Measurements from ENCODE around the gene PNPO.

The PNPO gene

GRCh38 chr17:47952171-47953021 is 11.0 kb downstream of the PNPO start:
- DNase-seq = no peak

- no peak for DNase-seq
Measured at GRCh38 chr17:47953909-47954308, 12.5 kb downstream of the PNPO start.

GRCh38 chr17:47955497-47956461 is 14.4 kb downstream of the PNPO start:
- DNase-seq = peak; percentile 65

GRCh38 chr17:47956791-47957590 is 15.6 kb downstream of the PNPO start:
- peak; percentile 70 for DNase-seq

- DNase-seq = peak; percentile 100
Measured at GRCh38 chr17:47957591-47958490, 16.5 kb downstream of the PNPO start, which contains the start of gene PRR15L. Gene PRR15L (minus strand): TSS chr17:47957883. CDS start chr17:47953234, 4,649 bp downstream.

GRCh38 chr17:47959825-47960655 is 18.7 kb downstream of the PNPO start:
- DNase-seq = peak; percentile 77

GRCh38 chr17:47961406-47961805 is 20.0 kb downstream of the PNPO start:
- DNase-seq = no peak

- no peak for DNase-seq
Measured at GRCh38 chr17:47962901-47963300, 21.5 kb downstream of the PNPO start.

- no peak for DNase-seq
Measured at GRCh38 chr17:47964856-47965255, 23.5 kb downstream of the PNPO start.

GRCh38 chr17:47966079-47966519 is 24.7 kb downstream of the PNPO start:
- no peak for DNase-seq

GRCh38 chr17:47967607-47968252 is 26.4 kb downstream of the PNPO start:
- no peak for DNase-seq

- DNase-seq = no peak
Measured at GRCh38 chr17:47968836-47969235, 27.5 kb downstream of the PNPO start.

- DNase-seq = no peak
Measured at GRCh38 chr17:47969930-47970724, 28.8 kb downstream of the PNPO start.

- peak; percentile 100 for DNase-seq
Measured at GRCh38 chr17:47970725-47971499, 29.5 kb downstream of the PNPO start, which contains the start of gene CDK5RAP3. Gene CDK5RAP3 (plus strand): TSS chr17:47971113. CDS start chr17:47971147, 34 bp downstream.

- DNase-seq = no peak
Measured at GRCh38 chr17:47973541-47973940, 32.2 kb downstream of the PNPO start.

GRCh38 chr17:47975189-47975822 is 33.9 kb downstream of the PNPO start:
- no peak for DNase-seq

GRCh38 chr17:47975823-47976205 is 34.4 kb downstream of the PNPO start:
- DNase-seq = no peak

GRCh38 chr17:47978324-47978723 is 37.0 kb downstream of the PNPO start:
- peak; percentile 38 for DNase-seq
